ENCODE data around the gene CNGA2.

Gene CNGA2

GRCh38 chrX:151763711-151764110, 29.2 kb downstream of the CNGA2 start:
- no peak overlapping the region for H3K27ac ChIP-seq
- no peak for TF ChIP-seq CTCF (IDR thresholded peaks at IDR 0.05)
- TF ChIP-seq ZFX (IDR thresholded peaks at IDR 0.05; ENCODE audit: borderline replicate concordance) = no peak

GRCh38 chrX:151765026-151765425, 30.5 kb downstream of the CNGA2 start:
- no peak overlapping the region for H3K27ac ChIP-seq
- TF ChIP-seq CTCF (IDR thresholded peaks at IDR 0.05) (no peak), ZFX (IDR thresholded peaks at IDR 0.05; ENCODE audit: borderline replicate concordance) (no peak)

- no peak overlapping the region for H3K27ac ChIP-seq
- TF ChIP-seq ZFX (IDR thresholded peaks at IDR 0.05; ENCODE audit: borderline replicate concordance) (no peak), CTCF (IDR thresholded peaks at IDR 0.05) (no peak)
Measured at GRCh38 chrX:151771726-151772125, 37.2 kb downstream of the CNGA2 start.

- no peak overlapping the region for H3K27ac ChIP-seq
- no peak for TF ChIP-seq CTCF (IDR thresholded peaks at IDR 0.05)
- no peak for TF ChIP-seq ZFX (IDR thresholded peaks at IDR 0.05; ENCODE audit: borderline replicate concordance)
Measured at GRCh38 chrX:151773434-151773833, 38.9 kb downstream of the CNGA2 start.

- H3K27ac ChIP-seq = no peak overlapping the region
- TF ChIP-seq CTCF (IDR thresholded peaks at IDR 0.05) (no peak), ZFX (IDR thresholded peaks at IDR 0.05; ENCODE audit: borderline replicate concordance) (no peak)
Measured at GRCh38 chrX:151774421-151774820, 39.9 kb downstream of the CNGA2 start.

GRCh38 chrX:151776181-151776731, 41.7 kb downstream of the CNGA2 start:
- TF ChIP-seq CTCF (IDR thresholded peaks at IDR 0.05) (no peak), ZFX (IDR thresholded peaks at IDR 0.05; ENCODE audit: borderline replicate concordance) (no peak)
- H3K27ac ChIP-seq = no peak overlapping the region

GRCh38 chrX:151776936-151777335, 42.4 kb downstream of the CNGA2 start:
- H3K27ac ChIP-seq = no peak overlapping the region
- TF ChIP-seq ZFX (IDR thresholded peaks at IDR 0.05; ENCODE audit: borderline replicate concordance) (no peak), CTCF (IDR thresholded peaks at IDR 0.05) (no peak)
